HEK293 (cell line): ENCODE data around the gene CMIP.

Source experiments
- CTCF ChIA-PET: fragments of 350-600 bp; formaldehyde crosslinking; extraction: SDS; loops from one replicate; lab custom pipeline; 2021; ENCODE audit warnings: antibody characterized with exemption; lab: Yijun Ruan, JAX
- POLR2A ChIA-PET: fragments of 300-600 bp; formaldehyde crosslinking; extraction: SDS; loops from one replicate; lab custom pipeline; 2020; ENCODE audit warnings: antibody characterized with exemption, inconsistent platforms; lab: Yijun Ruan, JAX
- H3K27ac ChIP-seq: fragments of 200-500 bp; sonication (Bioruptor generic); 2 replicates; pipeline ENCODE4 v1.5.1; 2014; ENCODE audit warnings: low read depth, low read length, control low read depth, inconsistent platforms; ENCODE audit errors: extremely low read depth
- H3K36me3 ChIP-seq, 2 experiments: fragments of 200-500 bp in 1 of 2; sonication (Bioruptor generic) in 1 of 2; 1 replicate in 1 of 2; 2 replicates in 1 of 2; pipeline ENCODE4 v1.5.1; 2014 to 2017; ENCODE audit warnings: inconsistent platforms in 2 of 2, low read length in 2 of 2; ENCODE audit not compliant: control insufficient read depth in 2 of 2, insufficient read depth in 1 of 2
- H3K4me1 ChIP-seq: fragments of 200-500 bp; sonication (Bioruptor generic); 2 replicates; pipeline ENCODE4 v1.5.1; 2014; ENCODE audit warnings: mild to moderate bottlenecking, low read length, inconsistent platforms; ENCODE audit not compliant: control insufficient read depth, insufficient read depth
- H3K4me3 ChIP-seq: 2 replicates; pipeline ENCODE4 v1.5.1; 2011; ENCODE audit warnings: low read depth, mild to moderate bottlenecking, control low read depth, low read length, moderate library complexity
- H3K9me3 ChIP-seq: fragments of 200-500 bp; sonication (Bioruptor generic); 2 replicates; pipeline ENCODE4 v1.5.1; 2014; ENCODE audit warnings: low read depth, low read length, inconsistent platforms; ENCODE audit not compliant: control insufficient read depth, insufficient read depth
- GLI4 ChIP-seq: fragments of 450-650 bp; formaldehyde crosslinking; IDR thresholded peaks from 2 replicates; pipeline ENCODE4 v1.5.1; 2016; ENCODE audit warnings: missing biosample characterization, missing genetic modification characterization
- GLIS1 ChIP-seq: fragments of 450-650 bp; formaldehyde crosslinking; IDR thresholded peaks from 2 replicates; pipeline ENCODE4 v1.5.1; 2016; ENCODE audit warnings: missing biosample characterization, missing genetic modification characterization
- KLF10 ChIP-seq: fragments of 450-650 bp; IDR thresholded peaks from 2 replicates; pipeline ENCODE4 v1.5.1; 2018; ENCODE audit warnings: missing biosample characterization, mild to moderate bottlenecking, missing genetic modification characterization
- YY1 ChIP-seq: fragments of 450-650 bp; formaldehyde crosslinking; IDR thresholded peaks from 2 replicates; pipeline ENCODE4 v1.5.1; 2018; ENCODE audit warnings: missing biosample characterization, missing genetic modification characterization
- ZBTB44 ChIP-seq: fragments of 450-650 bp; IDR thresholded peaks from 2 replicates; pipeline ENCODE4 v1.5.1; 2018; ENCODE audit warnings: missing biosample characterization, mild to moderate bottlenecking, missing genetic modification characterization
- ZFP41 ChIP-seq: fragments of 450-650 bp; formaldehyde crosslinking; IDR thresholded peaks from 2 replicates; pipeline ENCODE4 v1.5.1; 2016; ENCODE audit warnings: missing biosample characterization, missing genetic modification characterization, borderline replicate concordance
- ZNF121 ChIP-seq: fragments of 450-650 bp; formaldehyde crosslinking; IDR thresholded peaks from 2 replicates; pipeline ENCODE4 v1.5.1; 2016; ENCODE audit warnings: missing biosample characterization, missing genetic modification characterization
- ZNF138 ChIP-seq: fragments of 450-650 bp; formaldehyde crosslinking; IDR thresholded peaks from 2 replicates; pipeline ENCODE4 v1.5.1; 2016; ENCODE audit warnings: missing biosample characterization, missing genetic modification characterization, borderline replicate concordance
- ZNF157 ChIP-seq: fragments of 450-650 bp; formaldehyde crosslinking; IDR thresholded peaks from 2 replicates; pipeline ENCODE4 v1.5.1; 2016; ENCODE audit warnings: missing biosample characterization, missing genetic modification characterization
- ZNF184 ChIP-seq: fragments of 450-650 bp; IDR thresholded peaks from 2 replicates; pipeline ENCODE4 v1.5.1; 2018; ENCODE audit warnings: missing biosample characterization, mild to moderate bottlenecking, missing genetic modification characterization
- ZNF211 ChIP-seq: fragments of 450-650 bp; formaldehyde crosslinking; IDR thresholded peaks from 2 replicates; pipeline ENCODE4 v1.5.1; 2016; ENCODE audit warnings: low read depth, missing biosample characterization, missing genetic modification characterization
- ZNF544 ChIP-seq: fragments of 450-650 bp; formaldehyde crosslinking; IDR thresholded peaks from 2 replicates; pipeline ENCODE4 v1.5.0; 2017; ENCODE audit warnings: missing biosample characterization, missing genetic modification characterization
- ZNF558 ChIP-seq: fragments of 450-650 bp; formaldehyde crosslinking; IDR thresholded peaks from 2 replicates; pipeline ENCODE4 v1.5.1; 2016; ENCODE audit warnings: missing biosample characterization, missing genetic modification characterization
- ZNF571 ChIP-seq: fragments of 450-650 bp; formaldehyde crosslinking; IDR thresholded peaks from 2 replicates; pipeline ENCODE4 v1.5.0; 2017; ENCODE audit warnings: missing biosample characterization, missing genetic modification characterization
- ZNF658 ChIP-seq: fragments of 450-650 bp; formaldehyde crosslinking; IDR thresholded peaks from 2 replicates; pipeline ENCODE4; 2016; ENCODE audit warnings: missing biosample characterization, missing genetic modification characterization
- ZNF664 ChIP-seq: fragments of 450-650 bp; formaldehyde crosslinking; IDR thresholded peaks from 2 replicates; pipeline ENCODE4 v1.5.1; 2016; ENCODE audit warnings: missing biosample characterization, missing genetic modification characterization
- ZNF670 ChIP-seq: fragments of 450-650 bp; formaldehyde crosslinking; IDR thresholded peaks from 2 replicates; pipeline ENCODE4 v1.5.1; 2016; ENCODE audit warnings: missing biosample characterization, missing genetic modification characterization, low read depth
- ZNF707 ChIP-seq: fragments of 450-650 bp; formaldehyde crosslinking; IDR thresholded peaks from 2 replicates; pipeline ENCODE4 v1.5.1; 2016; ENCODE audit warnings: missing biosample characterization, missing genetic modification characterization
- ZNF792 ChIP-seq: fragments of 450-650 bp; formaldehyde crosslinking; IDR thresholded peaks from 2 replicates; pipeline ENCODE4 v1.5.1; 2016; ENCODE audit warnings: missing biosample characterization, missing genetic modification characterization
- ZNF837 ChIP-seq: fragments of 450-650 bp; formaldehyde crosslinking; IDR thresholded peaks from 2 replicates; pipeline ENCODE4 v1.5.1; 2016; ENCODE audit warnings: missing biosample characterization, missing genetic modification characterization
- ZXDB ChIP-seq: fragments of 450-650 bp; formaldehyde crosslinking; IDR thresholded peaks from 2 replicates; pipeline ENCODE4 v1.5.1; 2016; ENCODE audit warnings: missing biosample characterization, missing genetic modification characterization
- TF ChIP-seq, protein P1 (sequence below): fragments of 450-650 bp; formaldehyde crosslinking; IDR thresholded peaks from 2 replicates; pipeline ENCODE4 v1.5.1; 2016; ENCODE audit warnings: missing biosample characterization, missing genetic modification characterization
- TF ChIP-seq, protein P2 (sequence below): fragments of 450-650 bp; formaldehyde crosslinking; IDR thresholded peaks from 2 replicates; pipeline ENCODE4 v1.5.1; 2016; ENCODE audit warnings: missing biosample characterization, missing genetic modification characterization

Gene CMIP

GRCh38 chr16:81575307-81575706 is 130.7 kb downstream of the CMIP start:
- no peak overlapping the region for H3K4me3 ChIP-seq
- H3K27ac ChIP-seq = no peak overlapping the region
- H3K36me3 ChIP-seq = no peaks in the 10 kb centered on the region
- TF ChIP-seq ZXDB (tag by site-specific recombination) (no peak), ZNF707 (tag by site-specific recombination) (no peak), GLIS1 (tag by site-specific recombination) (peak; percentile 38; the same call in 1 of the 2 replicates), ZNF544 (tag by site-specific recombination) (no peak), YY1 (tag by site-specific recombination) (no peak)
- TF ChIP-seq, all 188 proteins: peak for 1
- no peaks in the 10 kb centered on the region for H3K9me3 ChIP-seq
- POLR2A ChIA-PET = no interaction called here
- CTCF ChIA-PET = no interaction called here
- H3K4me1 ChIP-seq = no peaks in the 10 kb centered on the region

DNA sequence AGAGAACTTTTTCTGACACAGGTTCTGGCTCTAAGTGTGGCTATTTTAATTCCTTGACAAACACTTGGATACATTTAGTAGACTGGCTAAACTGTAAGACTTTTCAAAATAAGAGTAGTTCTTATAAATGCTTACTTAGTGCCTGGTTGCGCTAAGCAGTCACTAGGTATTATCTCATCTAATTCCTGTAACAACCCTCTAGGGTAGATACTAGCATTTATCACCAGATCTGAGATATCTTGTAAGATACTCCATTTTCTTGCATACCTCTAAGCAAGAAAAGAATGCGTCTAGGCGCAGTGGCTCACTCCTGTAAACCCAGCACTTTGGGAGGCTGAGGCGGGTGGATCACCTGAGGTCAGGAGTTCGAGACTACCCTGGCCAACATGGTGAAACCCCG is 131.2 kb downstream of the CMIP start:
- H3K4me3 ChIP-seq = no peak overlapping the region
- no peak overlapping the region for H3K27ac ChIP-seq
- CTCF ChIA-PET = no interaction called here
- POLR2A ChIA-PET = no interaction called here
- no peaks in the 10 kb centered on the region for H3K36me3 ChIP-seq
- no peaks in the 10 kb centered on the region for H3K9me3 ChIP-seq
- no peaks in the 10 kb centered on the region for H3K4me1 ChIP-seq
- peak; percentile 63; the same call in 1 of the 2 replicates for TF ChIP-seq ZNF664 (tag by site-specific recombination)
- TF ChIP-seq ZNF138 (tag by site-specific recombination) = no peak

DNA sequence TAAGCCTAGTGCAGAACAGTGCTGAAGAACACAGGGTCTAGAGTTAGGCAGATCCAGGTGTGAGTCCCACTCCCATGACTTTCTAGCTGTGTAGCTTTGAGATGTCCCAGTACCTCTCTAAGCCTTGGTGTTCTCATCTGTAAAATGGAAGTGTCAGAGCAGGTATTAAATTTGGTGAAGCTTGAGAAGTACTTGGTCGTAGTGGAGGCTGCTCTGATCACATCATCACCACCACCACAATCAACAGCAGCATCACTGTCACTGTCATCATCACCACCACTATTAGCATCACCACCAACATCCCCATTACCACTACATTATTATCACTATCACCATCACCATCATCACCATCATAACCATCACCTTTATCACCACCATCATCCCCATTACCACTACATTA is 132.1 kb downstream of the CMIP start:
- Histone ChIP-seq H3K9me3 (no peaks in the 10 kb centered on the region), H3K4me1 (no peaks in the 10 kb centered on the region), H3K36me3 (no peaks in the 10 kb centered on the region), H3K4me3 (no peak overlapping the region), H3K27ac (no peak overlapping the region)
- POLR2A ChIA-PET = no interaction called here
- no peak for TF ChIP-seq GLI4 (tag by site-specific recombination)
- no peak for TF ChIP-seq ZNF837 (tag by site-specific recombination)
- TF ChIP-seq, protein P1, sequence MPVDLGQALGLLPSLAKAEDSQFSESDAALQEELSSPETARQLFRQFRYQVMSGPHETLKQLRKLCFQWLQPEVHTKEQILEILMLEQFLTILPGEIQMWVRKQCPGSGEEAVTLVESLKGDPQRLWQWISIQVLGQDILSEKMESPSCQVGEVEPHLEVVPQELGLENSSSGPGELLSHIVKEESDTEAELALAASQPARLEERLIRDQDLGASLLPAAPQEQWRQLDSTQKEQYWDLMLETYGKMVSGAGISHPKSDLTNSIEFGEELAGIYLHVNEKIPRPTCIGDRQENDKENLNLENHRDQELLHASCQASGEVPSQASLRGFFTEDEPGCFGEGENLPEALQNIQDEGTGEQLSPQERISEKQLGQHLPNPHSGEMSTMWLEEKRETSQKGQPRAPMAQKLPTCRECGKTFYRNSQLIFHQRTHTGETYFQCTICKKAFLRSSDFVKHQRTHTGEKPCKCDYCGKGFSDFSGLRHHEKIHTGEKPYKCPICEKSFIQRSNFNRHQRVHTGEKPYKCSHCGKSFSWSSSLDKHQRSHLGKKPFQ (tag by site-specific recombination) = no peak
- TF ChIP-seq ZNF792 (tag by site-specific recombination) = no peak
- no peak for TF ChIP-seq ZNF670 (tag by site-specific recombination)
- TF ChIP-seq KLF10 = no peak
- no peak for TF ChIP-seq ZNF558 (tag by site-specific recombination)
- TF ChIP-seq ZNF157 (tag by site-specific recombination) = no peak
- TF ChIP-seq ZNF121 (tag by site-specific recombination) = no peak
- TF ChIP-seq ZNF184 = no peak
- TF ChIP-seq ZNF211 (tag by site-specific recombination) = no peak
- no peak for TF ChIP-seq ZFP41 (tag by site-specific recombination)
- TF ChIP-seq ZNF571 (tag by site-specific recombination) = no peak
- no peak for TF ChIP-seq ZBTB44 (tag by site-specific recombination)
- TF ChIP-seq, protein P2, sequence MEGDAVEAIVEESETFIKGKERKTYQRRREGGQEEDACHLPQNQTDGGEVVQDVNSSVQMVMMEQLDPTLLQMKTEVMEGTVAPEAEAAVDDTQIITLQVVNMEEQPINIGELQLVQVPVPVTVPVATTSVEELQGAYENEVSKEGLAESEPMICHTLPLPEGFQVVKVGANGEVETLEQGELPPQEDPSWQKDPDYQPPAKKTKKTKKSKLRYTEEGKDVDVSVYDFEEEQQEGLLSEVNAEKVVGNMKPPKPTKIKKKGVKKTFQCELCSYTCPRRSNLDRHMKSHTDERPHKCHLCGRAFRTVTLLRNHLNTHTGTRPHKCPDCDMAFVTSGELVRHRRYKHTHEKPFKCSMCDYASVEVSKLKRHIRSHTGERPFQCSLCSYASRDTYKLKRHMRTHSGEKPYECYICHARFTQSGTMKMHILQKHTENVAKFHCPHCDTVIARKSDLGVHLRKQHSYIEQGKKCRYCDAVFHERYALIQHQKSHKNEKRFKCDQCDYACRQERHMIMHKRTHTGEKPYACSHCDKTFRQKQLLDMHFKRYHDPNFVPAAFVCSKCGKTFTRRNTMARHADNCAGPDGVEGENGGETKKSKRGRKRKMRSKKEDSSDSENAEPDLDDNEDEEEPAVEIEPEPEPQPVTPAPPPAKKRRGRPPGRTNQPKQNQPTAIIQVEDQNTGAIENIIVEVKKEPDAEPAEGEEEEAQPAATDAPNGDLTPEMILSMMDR (tag by site-specific recombination) = no peak
- no peak for TF ChIP-seq ZNF658
- CTCF ChIA-PET = interaction anchor here (0.6 kb wide), 1 partner anchor 145 kb away, joined by 3 read pairs; no protein-coding TSS in a partner anchor
